SK-N-DZ (cell line): ENCODE results near the gene WWP2.
"Not testable (repeated sequence)": the region's sequence is repeated elsewhere in the genome, so short reads cannot be mapped to it uniquely, and the experiment has no call there.

ENCODE experiments used
- DNase-seq: peaks from one replicate; pipeline ENCODE4 v3.0.0-alpha.2; 2015; ENCODE audit warnings: low spot score

WWP2 gene

GRCh38 chr16:69941251-69942098 is 179.3 kb downstream of the WWP2 start:
- no peak for DNase-seq

DNA sequence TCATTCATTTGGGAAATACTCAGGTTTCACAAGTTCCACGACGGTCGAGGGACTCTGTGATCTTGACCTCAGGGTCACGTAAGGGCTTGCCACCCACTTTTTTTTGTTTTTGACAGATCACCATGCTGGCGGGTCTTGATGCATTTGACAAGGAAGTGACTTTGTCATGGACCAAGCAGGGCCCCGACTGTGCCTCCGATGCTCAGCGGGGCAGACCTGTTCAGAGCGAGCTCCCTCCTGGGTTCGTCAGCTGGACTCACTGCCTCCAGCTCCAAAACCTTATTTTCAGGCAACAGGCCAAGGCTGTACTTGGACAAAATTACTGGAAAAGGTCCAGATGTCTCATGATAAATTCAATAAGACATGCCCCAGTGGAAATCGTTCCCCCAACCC is 180.0 kb downstream of the WWP2 start:
- DNase-seq: no peak

GRCh38 chr16:69942627-69943170 is 180.6 kb downstream of the WWP2 start:
- no peak for DNase-seq

GRCh38 chr16:69943241-69944036 is 181.3 kb downstream of the WWP2 start:
- not testable (repeated sequence) for DNase-seq

- DNase-seq: not testable (repeated sequence)
Measured at GRCh38 chr16:69950411-69950810, 188.3 kb downstream of the WWP2 start.

DNA sequence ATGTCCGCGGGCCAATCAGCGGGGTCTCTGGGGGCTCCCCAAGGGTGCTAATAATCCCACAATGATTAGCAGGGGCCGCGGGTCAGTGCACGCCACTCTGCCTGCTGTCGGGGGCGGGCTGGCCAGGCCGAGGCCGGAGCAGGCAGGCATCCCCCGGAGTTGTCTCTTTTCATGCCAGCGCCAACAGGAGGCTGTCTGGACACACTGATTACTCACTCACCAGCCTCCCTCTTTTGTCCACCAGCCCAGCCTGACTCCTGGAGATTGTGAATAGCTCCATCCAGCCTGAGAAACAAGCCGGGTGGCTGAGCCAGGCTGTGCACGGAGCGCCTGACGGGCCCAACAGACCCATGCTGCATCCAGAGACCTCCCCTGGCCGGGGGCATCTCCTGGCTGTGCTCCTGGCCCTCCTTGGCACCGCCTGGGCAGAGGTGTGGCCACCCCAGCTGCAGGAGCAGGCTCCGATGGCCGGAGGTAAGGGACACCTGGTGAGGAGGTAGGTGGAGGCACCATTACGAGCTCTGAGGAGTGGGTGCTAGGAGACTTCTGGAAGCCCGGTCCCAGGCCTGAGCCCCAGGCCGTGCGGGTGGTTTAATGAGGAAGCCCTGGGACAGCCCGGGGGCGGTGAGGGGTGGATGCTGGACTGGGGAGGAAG is 189.0 kb downstream of the WWP2 start, which contains the start of gene CLEC18A:
TSS of gene CLEC18A (plus strand) at position 318 of the 655 bp plus-strand sequence. CDS start at position 351, 33 bp downstream.
- DNase-seq: not testable (repeated sequence)

GRCh38 chr16:69951672-69952031 is 189.5 kb downstream of the WWP2 start:
- DNase-seq: not testable (repeated sequence)

GRCh38 chr16:69952116-69952515 is 190.0 kb downstream of the WWP2 start:
- not testable (repeated sequence) for DNase-seq

DNA sequence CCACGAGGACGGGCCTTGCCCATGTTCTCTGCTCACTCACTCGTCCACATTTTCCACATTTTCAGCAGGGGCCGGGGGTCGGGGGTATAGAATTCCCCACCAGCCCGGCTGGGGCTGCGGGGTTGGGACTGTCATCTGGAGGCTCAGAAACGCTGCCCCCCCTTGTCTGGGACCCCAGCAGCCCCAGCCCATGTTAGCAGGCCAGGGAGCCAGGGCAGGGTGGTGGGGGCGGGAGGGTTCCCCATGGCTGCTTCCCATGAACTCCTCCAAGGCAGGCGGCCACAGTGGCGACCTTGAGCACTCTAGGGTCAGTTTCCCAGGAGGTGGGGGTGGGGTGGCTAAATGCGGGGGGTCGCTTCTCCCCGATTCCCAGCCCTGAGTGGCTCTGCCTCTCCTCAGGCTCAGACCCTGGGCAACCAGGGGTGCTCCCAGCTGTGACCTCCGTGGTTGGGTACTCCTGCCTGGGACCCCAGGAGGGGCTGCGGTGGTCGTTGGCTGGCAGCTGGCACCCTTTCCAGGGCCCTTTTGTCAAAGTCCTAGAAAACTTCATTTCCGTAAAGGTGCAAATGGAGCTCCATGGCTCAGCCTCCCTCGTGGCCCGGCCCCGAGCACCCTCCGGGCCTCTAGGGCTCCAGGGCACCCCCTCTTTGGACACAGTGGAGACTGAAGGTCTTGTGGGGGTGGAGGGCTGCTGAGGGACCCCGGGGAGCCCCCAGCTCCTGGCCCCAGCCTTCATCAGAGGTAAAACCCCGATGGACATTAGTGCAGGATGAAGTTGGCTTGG is 190.6 kb downstream of the WWP2 start:
- not testable (repeated sequence) for DNase-seq

- not testable (repeated sequence) for DNase-seq
Measured at GRCh38 chr16:69954241-69954640, 192.1 kb downstream of the WWP2 start.

GRCh38 chr16:69963312-69963711 is 201.2 kb downstream of the WWP2 start:
- not testable (repeated sequence) for DNase-seq

DNA sequence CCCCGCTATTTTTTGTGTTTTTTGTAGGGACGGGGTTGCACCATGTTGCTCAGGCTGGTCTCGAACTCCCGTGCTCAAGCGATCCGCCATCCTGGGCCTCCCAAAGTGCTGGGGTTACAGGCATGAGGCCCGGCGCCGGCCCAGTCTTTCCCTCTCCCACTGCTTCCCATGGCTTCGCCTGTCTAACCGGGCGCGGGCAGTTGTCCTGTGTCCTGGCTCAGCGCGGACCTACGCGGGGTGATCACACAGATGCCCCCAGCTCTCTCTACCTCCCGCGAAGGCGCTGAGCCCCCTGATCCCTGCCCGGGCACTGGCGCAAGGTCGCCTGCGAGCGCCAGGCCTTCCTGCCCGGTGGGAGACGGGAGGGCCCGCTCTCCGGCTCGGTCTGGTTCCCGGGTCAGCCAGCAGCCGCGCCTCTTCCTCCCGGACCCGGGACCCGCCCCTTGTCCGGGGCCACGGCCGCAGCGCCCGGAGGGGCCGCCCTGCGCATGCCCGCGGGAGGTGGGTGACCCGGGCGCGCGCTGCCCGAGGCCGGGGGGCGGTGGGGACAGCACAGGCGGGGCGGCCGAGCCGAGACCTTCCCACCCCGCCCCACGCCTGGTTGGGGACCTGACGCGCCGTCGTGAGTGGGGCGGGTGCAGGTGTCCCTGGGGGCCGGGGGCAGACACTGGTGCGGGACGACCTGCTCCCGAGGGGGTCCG is 203.0 kb downstream of the WWP2 start:
- not testable (repeated sequence) for DNase-seq

GRCh38 chr16:69965661-69966054 is 203.5 kb downstream of the WWP2 start:
- not testable (repeated sequence) for DNase-seq

DNA sequence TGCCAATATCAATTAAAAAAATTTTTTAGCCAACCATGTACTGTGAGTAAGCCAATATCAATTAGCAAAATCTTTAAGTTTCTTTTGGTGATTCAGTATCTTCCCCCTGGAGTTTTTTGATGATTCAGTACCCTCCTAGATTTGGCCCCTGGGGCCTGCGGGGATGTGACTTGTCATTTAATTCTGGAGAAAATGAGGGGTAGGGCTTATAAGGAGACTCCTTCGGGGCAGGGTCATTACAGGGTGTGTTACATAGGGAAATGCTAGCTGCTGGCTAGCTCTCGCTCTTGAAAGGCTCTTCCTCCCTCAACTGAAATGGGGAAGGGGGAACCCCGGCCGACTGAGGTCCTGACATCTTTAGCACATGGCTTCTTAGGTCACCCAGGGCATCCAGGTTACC is 205.6 kb downstream of the WWP2 start:
- DNase-seq: not testable (repeated sequence)

- not testable (repeated sequence) for DNase-seq
Measured at GRCh38 chr16:69968125-69968524, 206.0 kb downstream of the WWP2 start.

- not testable (repeated sequence) for DNase-seq
Measured at GRCh38 chr16:69969657-69970056, 207.5 kb downstream of the WWP2 start.

GRCh38 chr16:69972120-69972519 is 210.0 kb downstream of the WWP2 start:
- DNase-seq: not testable (repeated sequence)

GRCh38 chr16:69972935-69973334 is 210.8 kb downstream of the WWP2 start:
- not testable (repeated sequence) for DNase-seq

DNA sequence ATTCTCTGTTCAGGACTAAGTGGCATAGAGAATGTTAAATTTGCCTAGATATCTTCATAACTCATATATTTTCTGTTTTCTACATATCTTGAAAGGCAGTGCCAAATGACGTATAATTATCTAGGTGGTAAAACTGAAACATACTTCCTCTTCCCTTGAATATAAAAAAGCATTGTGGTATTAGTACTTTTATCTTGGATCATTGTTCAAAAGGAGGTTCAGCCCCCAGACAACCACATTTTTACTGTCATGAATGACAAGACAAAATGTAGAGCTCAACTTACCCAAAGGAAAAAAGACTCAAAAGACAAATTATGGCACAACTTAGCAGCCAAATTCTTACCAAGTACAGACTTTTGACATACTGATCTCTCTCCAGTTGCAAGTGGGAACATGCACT is 223.1 kb downstream of the WWP2 start:
- DNase-seq: not testable (repeated sequence)
